Dedifferentiated amniotic fluid mesenchymal stem cell (primary cell): ENCODE results near the gene TWIST2.

Experiments used
- DNase-seq: peaks from one replicate; pipeline ENCODE4 v3.0.0-alpha.2; 2016; ENCODE audit errors: extremely low spot score

The TWIST2 gene

GRCh38 chr2:238904716-238905115 lies 56.8 kb downstream of the TWIST2 start:
- DNase-seq, result no peak

DNA sequence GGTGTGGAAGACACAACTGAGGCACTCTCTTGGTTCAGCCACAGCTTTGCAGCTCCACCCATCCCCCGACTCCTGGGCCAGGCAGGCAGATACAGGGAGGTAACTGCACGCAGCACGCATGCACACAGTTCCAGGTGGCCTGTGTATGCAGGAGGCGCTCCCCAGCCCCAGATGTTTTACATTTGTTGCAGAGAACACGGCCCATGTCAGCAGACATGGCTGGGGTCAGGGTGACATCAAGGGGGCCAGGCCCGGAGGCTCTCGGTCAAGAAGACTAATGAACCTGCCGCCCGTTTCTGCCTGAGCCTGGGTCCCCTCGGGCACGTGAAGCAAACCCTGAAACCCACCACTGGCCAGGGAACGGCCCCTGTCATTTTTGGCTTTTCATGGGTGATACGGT lies 57.3 kb downstream of the TWIST2 start:
- no peak for DNase-seq

- no peak for DNase-seq
Measured at GRCh38 chr2:238905644-238906043, 57.8 kb downstream of the TWIST2 start.

GRCh38 chr2:238906254-238906935 lies 58.5 kb downstream of the TWIST2 start:
- no peak for DNase-seq

GRCh38 chr2:238906936-238907716 lies 59.2 kb downstream of the TWIST2 start:
- no peak for DNase-seq

DNA sequence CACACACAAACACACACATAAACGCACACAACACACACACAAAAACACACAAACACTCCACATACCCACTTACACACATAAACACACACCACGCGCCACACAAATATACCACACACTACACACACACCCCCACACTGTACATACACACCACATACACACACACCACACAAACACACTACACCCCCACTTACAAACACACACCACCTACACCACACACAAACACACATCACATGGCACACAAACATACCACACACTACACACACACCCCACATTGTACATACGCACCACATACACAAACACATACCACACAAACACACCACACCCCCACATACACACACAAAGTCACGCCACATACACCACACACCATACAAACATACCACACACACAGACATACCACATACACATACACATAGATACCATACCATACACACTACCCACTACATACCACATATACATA lies 59.9 kb downstream of the TWIST2 start:
- no peak for DNase-seq

DNA sequence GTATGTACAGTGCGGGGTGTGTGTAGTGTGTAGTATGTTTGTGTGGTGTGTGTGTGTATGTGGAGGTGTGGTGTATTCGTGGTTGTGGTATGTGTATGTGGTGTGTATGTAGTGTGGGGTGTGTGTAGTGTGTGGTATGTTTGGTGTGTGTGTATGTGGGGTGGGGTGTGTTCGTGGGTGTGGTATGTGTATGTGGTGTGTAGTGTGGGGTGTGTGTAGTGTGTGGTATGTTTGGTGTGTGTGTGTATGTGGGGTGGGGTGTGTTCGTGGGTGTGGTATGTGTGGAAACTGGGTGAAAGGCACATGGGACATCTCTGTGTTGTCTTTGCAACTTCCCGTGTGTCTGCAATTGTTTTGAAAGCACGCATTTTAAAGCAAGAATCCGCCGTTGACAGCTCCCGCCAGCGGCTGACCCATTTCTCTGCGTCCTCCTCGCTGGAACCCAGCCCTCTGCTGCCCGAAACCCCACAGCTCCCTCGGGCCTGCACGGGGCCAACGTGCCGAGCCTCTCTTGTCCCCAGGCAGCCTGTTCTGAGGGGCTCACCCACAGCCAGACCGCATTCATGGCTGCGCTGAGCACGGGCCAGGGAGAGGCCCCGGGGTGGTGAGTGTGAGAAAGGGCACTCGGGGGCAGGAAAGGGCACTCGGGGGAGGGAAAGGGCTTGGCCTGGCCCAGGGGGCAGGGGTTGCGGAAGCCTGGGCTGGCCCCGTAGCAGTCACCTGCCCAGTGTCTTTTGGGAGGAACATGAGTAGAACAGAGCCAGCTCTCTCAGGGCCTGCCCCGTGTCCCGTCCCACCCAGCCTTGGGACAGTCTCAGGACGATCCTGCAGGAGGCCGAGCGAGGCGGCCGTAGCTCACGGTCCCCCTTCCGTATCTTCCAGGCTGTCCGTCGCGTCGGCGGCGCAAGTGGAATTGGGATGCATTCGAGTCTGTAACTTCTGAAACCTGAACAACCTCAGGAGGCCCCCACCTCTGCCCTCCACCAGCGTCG lies 61.4 kb downstream of the TWIST2 start:
- no peak for DNase-seq

DNA sequence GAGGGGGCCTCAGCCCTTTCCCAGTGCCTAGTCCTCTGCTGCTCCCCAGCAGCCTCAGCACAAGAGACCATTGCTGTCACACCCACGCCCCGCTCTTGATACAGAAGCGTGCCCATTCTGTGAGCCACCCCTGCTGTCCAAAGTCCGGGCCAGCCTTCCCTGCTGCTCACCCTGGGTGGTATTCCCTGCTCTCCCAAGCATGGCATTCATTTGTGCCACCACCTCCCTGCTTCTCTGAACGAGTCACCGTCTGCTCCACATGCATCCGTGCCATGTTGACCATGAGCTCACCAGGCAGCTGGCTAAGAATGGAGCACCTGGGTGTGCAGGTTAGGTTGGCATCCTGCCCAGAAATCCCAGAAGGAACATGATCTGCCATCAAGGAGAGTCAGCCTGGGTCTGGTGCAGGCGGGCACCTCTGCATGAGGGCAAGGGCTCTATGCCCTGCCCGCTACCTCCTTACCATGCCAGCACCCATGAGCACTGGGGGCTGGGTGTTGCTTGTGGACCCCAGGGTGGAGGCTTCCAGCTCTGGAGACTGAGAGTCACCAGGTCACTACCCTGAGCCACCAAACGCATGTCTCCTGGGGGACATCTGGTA lies 63.0 kb downstream of the TWIST2 start:
- DNase-seq, result no peak

DNA sequence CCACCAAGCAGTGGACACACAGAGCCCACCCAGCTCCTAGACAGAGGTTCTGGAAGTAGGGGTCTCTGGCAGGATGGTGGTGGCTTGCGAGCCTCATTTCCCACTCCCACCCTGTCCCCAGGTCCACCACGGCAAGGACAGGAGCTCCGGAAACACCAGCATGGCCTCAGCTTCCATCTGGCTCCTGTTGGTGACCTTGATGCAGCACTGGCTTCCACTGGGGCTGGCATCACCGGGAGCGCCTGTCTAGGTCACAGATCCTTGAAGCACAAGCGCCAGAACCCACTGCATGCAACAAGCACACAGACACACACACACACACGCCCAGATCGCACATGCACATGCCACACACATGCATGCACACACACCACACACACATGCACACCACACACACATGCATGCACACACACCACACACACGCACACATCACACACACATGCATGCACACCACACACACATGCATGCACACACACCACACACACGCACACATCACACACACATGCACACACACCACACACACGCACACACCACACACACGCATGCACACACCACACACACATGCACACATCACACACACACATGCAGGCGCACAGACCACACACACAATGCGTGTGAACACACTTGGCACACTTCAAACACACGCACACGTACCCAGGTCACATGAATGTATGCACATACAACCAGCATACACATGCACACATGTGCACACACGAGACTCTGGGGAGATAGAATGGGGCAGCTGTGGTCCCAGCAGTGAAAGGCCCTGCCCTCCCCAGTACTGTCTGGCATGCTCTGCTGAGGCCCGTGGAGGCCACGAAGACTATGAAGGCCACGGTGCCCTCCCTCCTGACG lies 63.7 kb downstream of the TWIST2 start:
- DNase-seq, result no peak

DNA sequence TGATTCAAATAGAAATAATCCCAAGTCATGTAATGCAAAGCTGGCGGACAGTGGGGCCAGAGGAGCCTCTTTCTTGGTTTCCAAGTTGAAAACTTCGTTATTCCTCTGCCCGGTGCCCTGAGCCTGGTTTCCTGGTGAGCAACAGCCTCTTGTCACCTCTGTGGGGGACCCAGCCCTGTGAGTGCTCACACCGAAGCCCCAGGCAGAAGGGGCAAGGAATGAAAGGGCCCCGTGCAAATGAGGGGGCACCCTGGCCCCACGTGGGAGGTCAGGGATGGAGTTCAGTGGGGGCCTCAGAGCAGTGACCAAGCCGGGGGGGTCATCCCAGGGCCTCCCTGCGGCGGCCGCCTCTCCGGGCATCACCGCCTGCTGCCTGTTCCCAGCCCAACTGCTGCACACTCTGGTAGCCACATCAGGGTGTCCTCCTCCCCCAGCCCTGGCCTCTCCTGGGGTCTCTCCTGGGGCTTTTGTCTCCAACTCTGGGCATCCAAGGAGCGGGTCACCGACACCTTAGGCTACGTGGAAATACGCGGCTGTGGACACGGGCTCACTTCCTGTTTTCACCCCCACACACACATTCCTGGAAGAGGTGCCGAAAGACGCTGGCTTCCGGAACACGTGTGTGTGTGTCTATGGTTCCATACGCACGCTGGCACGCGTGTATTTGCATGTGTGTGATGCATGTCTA lies 64.5 kb downstream of the TWIST2 start:
- no peak for DNase-seq

GRCh38 chr2:238912916-238913875 lies 65.3 kb downstream of the TWIST2 start:
- DNase-seq, result no peak

- no peak for DNase-seq
Measured at GRCh38 chr2:238913931-238914647, 66.2 kb downstream of the TWIST2 start.

- DNase-seq, result no peak
Measured at GRCh38 chr2:238914648-238915015, 66.7 kb downstream of the TWIST2 start.

GRCh38 chr2:238915196-238915595 lies 67.3 kb downstream of the TWIST2 start:
- no peak for DNase-seq

- no peak for DNase-seq
Measured at GRCh38 chr2:238915596-238915995, 67.7 kb downstream of the TWIST2 start.

- no peak for DNase-seq
Measured at GRCh38 chr2:238916176-238916874, 68.4 kb downstream of the TWIST2 start.

GRCh38 chr2:238916875-238917590 lies 69.1 kb downstream of the TWIST2 start:
- no peak for DNase-seq
